DND-41 (cell line): ENCODE measurements around the gene P3H3.
"Not testable (repeated sequence)": the region's sequence is repeated elsewhere in the genome, so short reads cannot be mapped to it uniquely, and the experiment has no call there.

Experiments
- EZH2 ChIP-seq: IDR thresholded peaks from 3 replicates; pipeline ENCODE4 v1.6.1; 2012; ENCODE audit warnings: borderline replicate concordance, low read depth, mild to moderate bottlenecking, moderate library complexity, low read length, inconsistent platforms; ENCODE audit not compliant: severe bottlenecking
- TF ChIP-seq, protein P1 (sequence below): IDR thresholded peaks from 2 replicates; pipeline ENCODE4 v1.5.1; 2012; ENCODE audit warnings: borderline replicate concordance, low read length, moderate library complexity, mild to moderate bottlenecking; ENCODE audit not compliant: poor library complexity, severe bottlenecking; ENCODE audit errors: extremely low read depth

DNA sequence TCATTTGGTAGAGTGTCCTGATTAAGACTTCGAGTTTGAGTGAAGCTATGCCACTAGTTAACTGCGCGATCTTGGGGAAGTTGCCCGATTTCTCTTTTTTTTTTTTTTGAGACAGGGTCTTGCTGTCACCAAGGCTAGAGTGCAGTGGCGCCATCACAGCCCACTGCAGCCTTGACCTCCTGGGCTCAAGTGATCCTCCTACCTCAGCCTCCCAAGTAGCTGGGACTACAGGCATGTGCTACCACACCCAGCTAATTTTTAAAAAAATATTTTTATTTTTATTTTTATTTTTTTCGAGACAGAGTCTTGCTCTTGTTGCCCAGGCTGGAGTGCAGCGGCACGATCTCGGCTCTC lies 45.8 kb downstream of the P3H3 start:
- TF ChIP-seq, protein P1, sequence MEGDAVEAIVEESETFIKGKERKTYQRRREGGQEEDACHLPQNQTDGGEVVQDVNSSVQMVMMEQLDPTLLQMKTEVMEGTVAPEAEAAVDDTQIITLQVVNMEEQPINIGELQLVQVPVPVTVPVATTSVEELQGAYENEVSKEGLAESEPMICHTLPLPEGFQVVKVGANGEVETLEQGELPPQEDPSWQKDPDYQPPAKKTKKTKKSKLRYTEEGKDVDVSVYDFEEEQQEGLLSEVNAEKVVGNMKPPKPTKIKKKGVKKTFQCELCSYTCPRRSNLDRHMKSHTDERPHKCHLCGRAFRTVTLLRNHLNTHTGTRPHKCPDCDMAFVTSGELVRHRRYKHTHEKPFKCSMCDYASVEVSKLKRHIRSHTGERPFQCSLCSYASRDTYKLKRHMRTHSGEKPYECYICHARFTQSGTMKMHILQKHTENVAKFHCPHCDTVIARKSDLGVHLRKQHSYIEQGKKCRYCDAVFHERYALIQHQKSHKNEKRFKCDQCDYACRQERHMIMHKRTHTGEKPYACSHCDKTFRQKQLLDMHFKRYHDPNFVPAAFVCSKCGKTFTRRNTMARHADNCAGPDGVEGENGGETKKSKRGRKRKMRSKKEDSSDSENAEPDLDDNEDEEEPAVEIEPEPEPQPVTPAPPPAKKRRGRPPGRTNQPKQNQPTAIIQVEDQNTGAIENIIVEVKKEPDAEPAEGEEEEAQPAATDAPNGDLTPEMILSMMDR: not testable (repeated sequence)
- not testable (repeated sequence) for TF ChIP-seq EZH2
